ENCODE measurements around the gene MBD6.

Gene MBD6

DNA sequence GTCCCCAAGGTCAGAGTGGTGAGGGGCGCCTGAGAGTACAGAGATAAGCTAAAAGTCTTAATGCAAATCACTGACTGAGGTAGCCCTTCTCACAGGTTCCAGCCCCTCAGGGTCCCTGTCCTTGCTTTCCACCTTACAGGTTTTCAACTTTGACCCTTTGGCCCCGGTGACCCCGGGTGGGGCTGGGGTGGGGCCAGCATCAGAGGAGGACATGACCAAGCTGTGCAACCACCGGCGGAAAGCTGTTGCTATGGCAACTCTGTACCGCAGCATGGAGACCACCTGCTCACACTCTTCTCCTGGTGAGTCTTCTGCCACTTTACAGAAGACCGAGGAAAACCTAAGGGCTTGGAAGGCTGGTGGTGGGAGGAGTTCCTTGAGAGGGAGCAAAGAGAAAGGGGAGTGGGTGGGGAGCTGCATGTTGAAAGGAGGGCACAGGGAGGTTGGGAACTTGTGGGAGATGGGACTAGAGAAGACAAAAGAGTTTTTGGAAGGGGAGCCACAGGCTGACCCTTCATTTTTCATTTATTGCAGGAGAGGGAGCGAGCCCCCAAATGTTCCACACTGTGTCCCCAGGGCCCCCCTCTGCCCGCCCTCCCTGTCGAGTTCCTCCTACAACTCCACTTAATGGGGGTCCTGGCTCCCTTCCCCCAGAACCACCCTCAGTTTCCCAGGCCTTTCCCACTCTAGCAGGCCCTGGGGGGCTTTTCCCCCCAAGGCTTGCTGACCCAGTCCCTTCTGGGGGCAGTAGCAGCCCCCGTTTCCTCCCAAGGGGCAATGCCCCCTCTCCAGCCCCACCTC lies 2.4 kb downstream of the MBD6 start:
- no peak for TF ChIP-seq CTCF (conservative IDR thresholded peaks at IDR 0.05; ENCODE audit: low read depth, low read length)
- peak overlapping the region; percentile 9 for H3K4me3 ChIP-seq (ENCODE audit: low read depth, low read length)

GRCh38 chr12:57525615-57526383 lies 3.2 kb downstream of the MBD6 start:
- no peak for TF ChIP-seq CTCF (conservative IDR thresholded peaks at IDR 0.05; ENCODE audit: low read depth, low read length)
- no peak overlapping the region for H3K4me3 ChIP-seq (ENCODE audit: low read depth, low read length)
- no peak for DNase-seq (ENCODE audit: low read depth)

More for the DNA sequence above, 2.4 kb downstream of the MBD6 start:
- no peak for DNase-seq (ENCODE audit: low read depth)

- TF ChIP-seq CTCF (conservative IDR thresholded peaks at IDR 0.05; ENCODE audit: low read depth, low read length): no peak
- DNase-seq (ENCODE audit: low read depth): no peak
- H3K4me3 ChIP-seq (ENCODE audit: low read depth, low read length): no peak overlapping the region
Observed at GRCh38 chr12:57526477-57527126, 4.0 kb downstream of the MBD6 start.

GRCh38 chr12:57527184-57527583 lies 4.6 kb downstream of the MBD6 start:
- H3K4me3 ChIP-seq (ENCODE audit: low read depth, low read length): no peak overlapping the region
- DNase-seq (ENCODE audit: low read depth): no peak
- TF ChIP-seq CTCF (conservative IDR thresholded peaks at IDR 0.05; ENCODE audit: low read depth, low read length): no peak

DNA sequence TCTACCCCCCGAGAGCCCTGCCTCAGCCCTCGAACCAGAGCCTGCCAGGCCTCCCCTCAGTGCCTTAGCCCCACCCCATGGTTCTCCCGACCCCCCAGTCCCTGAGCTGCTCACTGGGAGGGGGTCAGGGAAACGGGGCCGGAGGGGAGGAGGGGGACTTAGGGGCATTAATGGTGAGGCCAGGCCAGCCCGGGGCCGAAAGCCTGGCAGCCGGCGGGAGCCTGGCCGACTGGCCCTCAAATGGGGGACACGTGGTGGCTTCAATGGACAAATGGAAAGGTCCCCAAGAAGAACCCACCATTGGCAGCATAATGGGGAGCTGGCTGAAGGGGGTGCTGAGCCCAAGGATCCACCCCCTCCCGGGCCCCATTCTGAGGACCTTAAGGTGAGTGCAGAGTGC lies 5.6 kb downstream of the MBD6 start:
- no peak for DNase-seq (ENCODE audit: low read depth)
- H3K4me3 ChIP-seq (ENCODE audit: low read depth, low read length): no peak overlapping the region
- no peak for TF ChIP-seq CTCF (conservative IDR thresholded peaks at IDR 0.05; ENCODE audit: low read depth, low read length)

DNA sequence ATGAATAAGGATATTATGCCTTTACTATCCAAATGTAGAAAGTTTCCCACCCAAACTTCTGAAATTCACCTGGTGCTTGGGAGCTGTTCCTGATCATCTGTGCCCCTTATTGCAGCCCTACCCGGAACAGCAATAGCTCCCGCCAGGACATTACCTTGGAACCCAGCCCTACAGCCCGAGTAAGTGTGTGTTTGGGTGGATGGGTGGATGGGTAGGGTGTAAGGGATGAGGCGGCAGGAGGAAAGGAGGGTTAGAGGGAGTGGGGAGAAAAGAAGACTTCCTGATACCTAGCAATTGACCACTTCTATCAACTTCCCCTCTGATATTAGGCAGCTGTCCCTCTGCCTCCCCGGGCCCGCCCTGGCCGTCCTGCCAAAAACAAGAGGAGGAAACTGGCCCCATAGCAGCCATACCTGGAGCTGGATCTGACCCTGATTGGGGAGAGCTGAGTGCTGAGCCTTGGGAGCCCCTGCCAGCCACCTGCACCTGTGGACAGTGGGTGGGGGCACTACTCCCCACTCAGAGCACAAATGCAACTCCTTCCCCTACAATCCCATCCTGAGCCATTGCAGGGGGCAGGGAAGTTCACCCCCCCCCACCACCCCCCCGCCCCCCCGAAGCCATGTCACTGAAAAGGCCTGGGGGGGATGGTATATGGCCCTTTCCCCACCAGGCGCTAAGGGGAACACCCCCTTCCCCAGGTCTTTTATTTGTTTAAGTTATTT lies 6.4 kb downstream of the MBD6 start:
- no peak for TF ChIP-seq CTCF (conservative IDR thresholded peaks at IDR 0.05; ENCODE audit: low read depth, low read length)

More for the DNA sequence above, 6.4 kb downstream of the MBD6 start:
- DNase-seq (ENCODE audit: low read depth): no peak
- no peak overlapping the region for H3K4me3 ChIP-seq (ENCODE audit: low read depth, low read length)
